ENCODE results near the gene SLC6A19. TPM values are rescaled to one million over a fixed set of nuclear protein-coding genes. Genes with fewer than 3 reads are reported as not detected.

Gene SLC6A19
- total and polyA plus RNA-seq, 10 of the 15 experiments (the other 5 are each of a cell fraction or from before 2014, with no cell fraction given), result 0.01 to 0.03 TPM; not detected in 8

- no peak for TF ChIP-seq PRDM15 (CRISPR knock-in tag; IDR thresholded peaks at IDR 0.05)
Measured at GRCh38 chr5:1207555-1207954, 6.2 kb downstream of the SLC6A19 start (continued).

- H3K4me3 ChIP-seq, result no peak overlapping the region
- ChIA-PET CTCF (interaction anchor here (0.7 to 1.7 kb wide), 8 partner anchors 13 to 445 kb away, joined by 3 to 11 read pairs (median 3); no protein-coding TSS in a partner anchor), SMC1A (ENCODE audit: uncharacterized antibody, unreplicated experiment) (interaction anchor here (0.9 kb wide), 1 partner anchor 437 kb away, joined by 3 read pairs; no protein-coding TSS in a partner anchor), POLR2A (no interaction called here), RAD21 (ENCODE audit: unreplicated experiment) (interaction anchor here (0.7 to 1.7 kb wide), 5 partner anchors 87 to 445 kb away, joined by 3 to 9 read pairs (median 5); no protein-coding TSS in a partner anchor)
- no peak for DNase-seq (ENCODE audit: low read depth, low spot score)
- no peaks in the 10 kb centered on the region for H3K36me3 ChIP-seq (ENCODE audit: control insufficient read depth in 2 of 2, insufficient read depth in 2 of 2, low read length in 1 of 2)
- no TSS peak for BruUV-seq (replicated peaks)
- H4K20me1 ChIP-seq (ENCODE audit: control insufficient read depth, insufficient read depth), result no peaks in the 10 kb centered on the region; the same call in 1 of the 2 replicates
- no peak for FAIRE-seq
- no peak overlapping the region for H3K9ac ChIP-seq (ENCODE audit: control insufficient read depth, insufficient read depth, low read length)
- no peaks in the 10 kb centered on the region for H3K79me2 ChIP-seq (ENCODE audit: control insufficient read depth, insufficient read depth, low read length)
- H3K9me3 ChIP-seq (replicated peaks; ENCODE audit: control insufficient read depth, insufficient read depth, low read length), result no peaks in the 10 kb centered on the region
- H3K27me3 ChIP-seq (replicated peaks in 1 of 2; ENCODE audit: control insufficient read depth in 2 of 2, insufficient read depth in 2 of 2, low read length in 1 of 2), result no peaks in the 10 kb centered on the region
- no peak overlapping the region for H2AFZ ChIP-seq (ENCODE audit: control insufficient read depth, low read depth, low read length)
- 21% methylated on average over 17 of the region's 17 CpGs for WGBS (ENCODE audit: insufficient coverage, insufficient replicate concordance, low lambda C conversion rate, missing lambda C conversion rate)
- no peak for ATAC-seq
- H3K4me1 ChIP-seq (ENCODE audit: control insufficient read depth, insufficient read depth, low read length), result no peaks in the 10 kb centered on the region
- in situ Hi-C loops (cut with MboI), result no loop called here
- H3K27ac ChIP-seq (ENCODE audit: control insufficient read depth, insufficient read depth), result no peak overlapping the region
- intact Hi-C loops (cut with micrococcal nuclease; ENCODE audit: unreplicated experiment), result no loop called here
- no peak overlapping the region for H3K4me2 ChIP-seq (ENCODE audit: control insufficient read depth, insufficient read depth)
- TF ChIP-seq PAX8 (IDR thresholded peaks at IDR 0.05) (no peak), NBN (IDR thresholded peaks at IDR 0.05) (no peak), SUZ12 (IDR thresholded peaks at IDR 0.05; ENCODE audit: unreplicated experiment) (no peak), TBL1XR1 (IDR thresholded peaks at IDR 0.05; ENCODE audit: low read depth, low read length) (no peak), ESRRA (IDR thresholded peaks at IDR 0.05; ENCODE audit: low read length) (no peak), RELA (IDR thresholded peaks at IDR 0.05; ENCODE audit: borderline replicate concordance, partially characterized antibody) (no peak), MEF2B (IDR thresholded peaks at IDR 0.05; ENCODE audit: partially characterized antibody, poor library complexity, severe bottlenecking) (no peak), RCOR1 (conservative IDR thresholded peaks at IDR 0.05; ENCODE audit: low read depth, low read length) (no peak), BACH1 (IDR thresholded peaks at IDR 0.05; ENCODE audit: borderline replicate concordance) (no peak), ZBTB40 (IDR thresholded peaks at IDR 0.05; ENCODE audit: borderline replicate concordance) (no peak), KLF5 (IDR thresholded peaks at IDR 0.05; ENCODE audit: partially characterized antibody) (no peak), RAD51 (IDR thresholded peaks at IDR 0.05) (no peak), POU2F2 (IDR thresholded peaks at IDR 0.05; ENCODE audit: borderline replicate concordance, low read depth, low read length) (no peak)
Measured at GRCh38 chr5:1208221-1208742, 6.9 kb downstream of the SLC6A19 start.

Data from GM12878 (cell line).